GM18505 (cell line): ENCODE measurements around the gene STARD10.

Experiments
- ATAC-seq: cut with Tn5 transposase; IDR thresholded peaks from one replicate; pipeline ENCODE4 v1.9.1; 2021; ENCODE audit not compliant: unreplicated experiment
- POLR2A ChIP-seq: IDR thresholded peaks from 4 replicates; pipeline ENCODE4 v1.6.1; 2011; ENCODE audit warnings: borderline replicate concordance; ENCODE audit not compliant: insufficient read depth, insufficient read length; ENCODE audit errors: extremely low read depth

STARD10 gene, protein sequence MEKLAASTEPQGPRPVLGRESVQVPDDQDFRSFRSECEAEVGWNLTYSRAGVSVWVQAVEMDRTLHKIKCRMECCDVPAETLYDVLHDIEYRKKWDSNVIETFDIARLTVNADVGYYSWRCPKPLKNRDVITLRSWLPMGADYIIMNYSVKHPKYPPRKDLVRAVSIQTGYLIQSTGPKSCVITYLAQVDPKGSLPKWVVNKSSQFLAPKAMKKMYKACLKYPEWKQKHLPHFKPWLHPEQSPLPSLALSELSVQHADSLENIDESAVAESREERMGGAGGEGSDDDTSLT

DNA sequence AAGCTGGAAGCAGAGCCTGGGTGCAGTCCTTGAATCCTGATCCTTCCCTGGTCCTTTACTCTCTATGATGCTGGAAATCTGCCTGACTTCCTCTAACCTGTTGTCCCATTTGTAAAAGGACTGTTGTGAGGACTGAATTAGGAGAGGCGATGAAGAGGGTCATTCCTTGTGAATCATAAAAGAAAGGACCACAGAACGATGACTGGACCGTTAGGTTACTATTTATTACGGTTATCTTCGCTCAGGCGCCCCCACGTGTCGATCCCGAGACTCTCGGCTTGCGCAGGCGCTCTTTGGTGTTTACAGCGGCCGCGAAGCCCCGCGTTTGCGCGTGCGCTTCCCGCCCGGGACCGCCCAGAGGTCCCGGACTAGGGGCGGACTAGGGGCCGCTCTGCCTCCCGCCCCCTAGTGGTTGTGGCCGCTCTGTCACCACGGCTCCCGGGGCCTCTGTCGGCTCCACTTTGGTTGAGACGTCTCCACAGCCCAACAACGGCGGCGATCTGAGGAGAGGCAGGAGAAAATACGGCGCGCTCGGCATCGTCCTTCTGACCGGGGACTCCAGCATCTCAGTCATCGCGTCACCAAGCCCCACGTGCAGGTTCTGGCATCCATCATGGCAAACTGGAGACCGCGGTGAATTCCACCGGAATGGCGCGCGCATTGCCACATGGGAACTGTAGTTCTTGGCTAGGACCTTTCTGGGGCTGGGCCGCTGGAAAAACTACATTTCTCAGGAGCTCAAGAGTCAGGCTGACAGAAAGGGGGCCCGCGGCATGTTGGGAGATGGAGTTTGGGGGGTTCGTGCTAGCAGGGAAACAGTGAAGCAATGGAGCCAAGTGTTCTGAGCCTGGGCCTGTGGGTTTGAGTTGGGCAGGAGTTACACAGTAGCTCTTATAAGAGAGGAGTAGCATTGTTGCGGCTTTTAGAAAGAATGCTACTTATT is at the start of gene STARD10:
STARD10 (minus strand) TSS at position 623 of the 943 bp plus-strand sequence. CDS start 12,866 bp downstream, outside the sequence.
- TF ChIP-seq POLR2A: peak; percentile 73
- peak; percentile 89 for ATAC-seq

DNA sequence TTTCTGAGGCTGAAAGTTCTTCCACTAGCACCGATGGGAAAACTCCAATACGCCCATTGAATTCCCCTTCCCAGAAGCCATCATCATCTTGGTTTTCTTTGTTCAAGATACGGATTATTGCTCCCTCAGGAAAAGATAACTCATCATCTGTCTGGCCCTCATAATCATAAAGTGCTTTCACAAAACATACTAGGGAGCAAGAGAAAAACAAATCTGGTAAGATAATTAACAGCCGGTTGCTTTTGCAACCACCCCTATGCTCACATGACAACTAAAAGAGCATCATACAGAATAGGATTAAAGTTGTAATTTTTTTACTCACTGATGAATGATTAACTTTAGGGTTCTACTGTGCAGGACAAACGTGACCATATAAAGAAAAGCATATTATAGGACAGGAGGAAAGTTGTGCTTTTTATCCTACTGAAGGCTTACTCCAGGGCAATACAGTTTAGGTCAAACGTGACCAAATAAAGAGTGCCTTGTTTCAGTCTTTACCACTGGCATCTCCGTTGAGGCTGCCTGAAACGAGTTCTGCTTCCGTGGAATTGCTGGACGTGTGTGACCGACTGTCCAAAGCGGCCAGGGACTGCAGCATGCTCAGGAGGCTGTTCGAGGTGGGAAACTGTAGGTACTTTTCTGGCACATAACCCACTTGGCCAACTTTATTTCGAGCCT is 48.9 kb upstream of the STARD10 start:
- TF ChIP-seq POLR2A: no peak
- ATAC-seq: no peak

DNA sequence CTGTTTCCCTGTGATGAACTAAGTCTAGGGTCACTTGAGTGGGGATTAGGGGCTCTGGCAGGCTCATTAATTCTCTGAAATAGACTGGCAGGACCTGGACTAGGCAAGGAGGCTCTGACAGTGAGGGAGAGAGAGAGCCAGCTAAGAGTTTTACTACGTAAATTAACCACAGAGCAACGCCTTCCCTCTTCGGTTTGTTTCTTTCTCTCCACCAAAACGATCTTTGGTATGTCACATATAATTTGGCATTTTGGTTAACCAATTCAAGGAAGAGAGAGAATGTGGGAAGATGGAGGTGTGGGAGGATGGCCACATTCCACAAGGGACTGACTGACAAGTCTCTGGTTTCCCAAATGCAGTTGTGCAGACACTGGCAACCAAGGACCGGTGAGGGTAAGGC is 48.3 kb upstream of the STARD10 start:
- no peak for ATAC-seq
- no peak for TF ChIP-seq POLR2A

DNA sequence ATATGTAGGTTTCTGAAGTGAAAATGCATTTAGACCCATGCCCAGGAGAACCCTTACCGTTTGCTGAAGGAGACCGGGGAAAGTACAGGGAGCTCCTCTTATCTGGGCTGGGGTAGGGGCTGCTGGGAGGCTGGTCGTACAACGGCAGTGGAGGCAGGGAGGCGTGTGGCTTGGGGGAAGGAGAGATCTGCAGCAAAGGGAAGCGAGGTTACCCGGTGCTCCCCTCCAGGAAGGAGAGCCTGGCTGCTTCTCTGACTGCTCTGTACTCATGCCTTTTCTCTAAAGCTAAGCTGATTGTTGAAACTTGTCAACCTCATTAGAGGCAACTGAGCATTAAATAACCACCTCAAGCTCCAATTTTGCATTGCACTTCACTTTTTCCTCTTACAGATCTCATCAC is 47.5 kb upstream of the STARD10 start:
- ATAC-seq: no peak
- TF ChIP-seq POLR2A: no peak

DNA sequence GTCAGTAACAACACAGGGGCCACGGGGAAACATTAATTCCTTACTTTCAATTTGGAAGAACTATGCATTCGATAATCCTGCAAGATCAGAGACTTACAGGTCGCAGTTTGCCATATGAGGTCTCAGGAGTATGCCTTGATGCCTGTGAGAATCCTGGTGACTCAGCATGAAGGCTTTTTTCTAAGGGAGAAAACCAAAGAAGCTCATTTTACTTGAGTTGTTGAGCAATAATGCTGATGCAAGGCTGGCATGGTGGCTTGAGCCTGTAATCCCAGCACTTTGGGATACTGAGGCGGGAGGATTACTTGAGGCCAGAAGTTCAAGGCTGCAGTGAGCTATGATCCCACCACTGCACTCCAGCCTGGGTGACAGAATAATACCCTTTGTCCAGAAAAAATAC is 46.9 kb upstream of the STARD10 start:
- ATAC-seq: no peak
- no peak for TF ChIP-seq POLR2A

DNA sequence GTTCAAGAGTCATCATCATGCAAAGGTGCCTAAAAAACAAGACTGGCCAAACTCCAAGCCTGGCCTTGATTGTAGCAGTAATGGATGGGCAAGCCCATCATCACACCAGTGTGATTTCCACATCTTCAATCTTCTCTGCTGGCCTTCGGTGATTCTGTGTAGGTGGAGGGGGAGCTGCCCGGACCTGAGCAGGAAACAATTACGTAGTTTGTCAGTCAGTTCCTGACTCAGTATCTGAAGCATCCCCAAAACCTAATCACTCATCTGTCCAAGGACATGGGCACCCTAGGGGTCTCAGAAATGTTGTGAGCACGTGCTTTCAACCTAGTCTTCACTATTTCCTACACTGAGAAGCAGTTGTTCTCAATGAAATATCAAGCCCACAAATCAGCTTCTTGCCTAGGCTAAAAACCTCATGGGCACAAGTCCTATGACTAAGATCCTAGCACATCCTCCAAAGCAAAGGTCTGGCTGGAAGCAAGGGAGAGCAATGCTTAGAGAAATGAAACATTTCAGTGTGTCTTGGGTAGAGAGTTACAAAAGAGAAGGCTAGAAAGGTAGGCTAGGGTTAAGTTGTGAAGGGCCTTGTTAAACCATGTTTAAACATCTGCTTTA is 45.0 kb upstream of the STARD10 start:
- no peak for TF ChIP-seq POLR2A
- ATAC-seq: no peak

DNA sequence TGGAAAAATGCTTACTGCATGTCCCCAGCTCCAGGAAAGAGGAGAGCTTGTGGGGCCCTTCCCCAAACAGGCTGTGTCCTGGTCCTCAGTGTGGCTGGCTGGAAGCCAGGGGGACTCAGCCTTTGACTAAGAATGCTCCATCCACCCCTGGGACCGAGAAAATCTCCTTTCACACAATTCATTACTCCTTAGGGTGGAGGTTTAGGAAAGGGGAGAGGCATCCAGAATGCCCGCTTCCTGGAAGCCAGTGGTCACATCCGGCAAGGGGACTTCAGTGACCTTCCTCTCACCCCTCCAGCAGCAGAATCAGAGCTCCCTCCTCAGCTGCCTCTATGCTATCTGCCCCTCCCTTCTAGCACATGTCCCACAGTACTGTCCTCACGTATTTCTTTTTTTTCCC is 42.3 kb upstream of the STARD10 start:
- no peak for ATAC-seq
- no peak for TF ChIP-seq POLR2A

DNA sequence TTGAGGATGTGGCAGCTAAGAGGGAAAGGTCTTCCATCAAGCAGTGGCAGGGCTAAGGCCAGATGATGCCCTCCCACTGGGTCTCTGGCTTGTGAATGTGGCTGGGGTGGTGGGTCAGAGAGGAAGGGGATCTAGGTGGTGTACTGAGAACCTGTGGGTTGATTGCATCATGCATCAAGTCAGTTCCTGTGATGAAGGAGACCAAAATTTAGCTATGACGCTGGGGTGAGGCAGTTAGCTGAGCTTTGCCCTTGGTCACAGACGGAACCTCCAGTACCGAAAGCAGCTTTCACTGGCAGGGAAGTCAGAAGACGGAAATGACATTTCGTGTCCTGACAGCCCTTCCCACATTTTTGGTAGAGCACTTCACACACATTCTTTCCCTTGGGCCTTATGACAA is 41.1 kb upstream of the STARD10 start:
- no peak for ATAC-seq
- no peak for TF ChIP-seq POLR2A

DNA sequence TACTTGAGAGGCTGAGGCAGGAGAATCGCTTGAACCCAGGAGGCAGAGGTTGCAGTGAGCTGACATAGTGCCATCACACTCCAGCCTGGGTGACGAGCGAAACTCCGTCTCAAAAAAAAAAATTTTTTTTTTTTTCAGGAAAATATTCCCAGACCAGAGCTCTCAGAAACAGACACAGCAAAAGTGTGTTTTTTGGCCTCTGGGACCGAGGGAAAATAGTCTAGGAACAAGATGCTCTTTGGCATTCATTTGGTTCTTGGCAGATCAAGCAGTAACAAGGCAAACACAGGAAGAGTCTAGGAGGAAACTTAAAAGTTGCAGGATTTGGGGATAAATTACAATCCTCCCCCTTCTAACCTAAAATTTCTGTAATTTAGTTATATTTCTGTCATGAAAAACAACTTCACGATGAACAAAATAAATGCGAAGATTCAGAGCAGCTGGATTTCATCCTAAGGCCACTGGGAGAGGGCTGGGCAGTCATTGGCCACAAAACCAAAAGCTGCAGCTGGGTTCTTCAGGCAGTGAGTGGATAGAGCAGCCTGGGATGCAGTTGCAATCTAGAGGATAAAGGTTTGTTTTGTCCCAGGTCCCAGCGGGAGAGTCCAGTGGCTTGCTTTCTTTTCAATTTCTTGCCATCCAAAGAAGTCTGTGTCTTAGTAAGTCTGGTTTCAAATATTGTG is 40.1 kb upstream of the STARD10 start:
- no peak for ATAC-seq
- TF ChIP-seq POLR2A: no peak

DNA sequence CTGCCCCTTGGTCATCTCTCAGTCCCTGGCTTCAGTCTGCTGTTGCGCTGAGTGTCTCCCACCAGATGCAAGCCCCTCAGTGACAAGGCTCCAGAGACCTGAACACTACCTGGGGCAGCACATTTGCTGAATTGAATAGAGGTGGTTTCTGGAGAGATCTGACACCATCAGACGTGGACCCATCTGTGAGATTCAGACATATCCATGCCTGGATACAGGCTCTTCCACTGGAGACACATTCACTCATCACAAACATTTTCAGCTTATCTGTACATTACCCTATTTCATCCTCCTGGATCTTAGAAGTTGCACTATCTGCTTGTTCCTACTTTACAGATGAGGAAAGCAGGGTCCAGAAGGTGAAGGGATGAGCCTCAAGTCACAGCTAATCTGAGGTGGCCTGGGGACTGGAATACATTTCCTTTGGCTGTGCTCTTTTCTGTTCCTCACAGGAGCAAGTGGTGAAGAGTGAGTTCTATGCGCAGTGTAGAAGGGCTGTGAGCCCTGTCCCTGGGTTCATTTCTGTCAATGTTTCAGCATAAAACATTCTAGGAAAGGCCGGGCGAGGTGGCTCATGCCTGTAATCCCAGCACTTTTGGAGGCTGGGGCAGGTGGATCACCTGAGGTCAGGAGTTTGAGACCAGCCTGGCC is 39.4 kb upstream of the STARD10 start:
- ATAC-seq: no peak

DNA sequence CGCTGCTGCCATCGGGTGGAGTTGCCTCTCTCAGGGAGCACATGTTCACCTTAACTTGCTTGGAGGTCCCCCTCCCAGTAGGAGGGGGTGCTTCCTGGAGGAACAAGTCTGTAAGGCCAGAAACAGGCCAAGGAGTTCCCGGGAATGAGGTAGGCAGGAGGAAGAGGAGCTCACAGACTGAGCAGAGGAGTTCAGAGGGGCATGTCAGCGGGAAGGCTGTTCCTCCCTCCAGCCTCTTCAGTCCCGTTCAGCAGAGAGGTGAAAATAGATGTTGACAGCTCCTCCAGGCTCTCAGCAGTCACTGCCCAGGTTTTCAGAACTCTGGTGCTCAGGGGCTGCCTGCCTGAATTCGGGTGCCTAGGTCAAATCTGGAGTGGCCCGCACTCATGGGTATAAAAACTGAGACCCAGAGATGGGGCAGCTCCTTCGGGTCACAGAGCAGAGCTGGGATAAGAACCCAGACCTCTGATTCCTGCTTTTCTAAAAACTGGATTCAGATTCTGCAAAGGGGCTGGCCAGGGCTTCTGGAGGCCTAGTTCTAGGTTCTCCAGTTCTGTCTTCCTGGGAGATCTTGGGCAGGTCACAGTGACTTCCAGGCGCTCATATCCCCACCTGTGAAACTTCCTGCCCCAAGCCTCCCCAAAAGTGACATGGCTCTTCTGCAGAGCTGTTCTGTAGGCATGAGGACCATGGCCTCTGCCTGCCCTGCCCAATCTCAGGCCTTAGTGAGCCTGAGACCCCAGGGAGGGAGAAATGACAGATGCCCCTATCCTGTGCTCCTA is 38.6 kb upstream of the STARD10 start:
- peak; percentile 35 for TF ChIP-seq POLR2A
- ATAC-seq: no peak

More for the DNA sequence above, 39.4 kb upstream of the STARD10 start:
- TF ChIP-seq POLR2A: peak; percentile 18
